ENCODE results near the gene DUOX2. TPM values are rescaled to one million over a fixed set of nuclear protein-coding genes. Genes with fewer than 3 reads are reported as not detected.

DUOX2 gene
- total RNA-seq, 1 experiment from 2014 or later: not detected

DNA sequence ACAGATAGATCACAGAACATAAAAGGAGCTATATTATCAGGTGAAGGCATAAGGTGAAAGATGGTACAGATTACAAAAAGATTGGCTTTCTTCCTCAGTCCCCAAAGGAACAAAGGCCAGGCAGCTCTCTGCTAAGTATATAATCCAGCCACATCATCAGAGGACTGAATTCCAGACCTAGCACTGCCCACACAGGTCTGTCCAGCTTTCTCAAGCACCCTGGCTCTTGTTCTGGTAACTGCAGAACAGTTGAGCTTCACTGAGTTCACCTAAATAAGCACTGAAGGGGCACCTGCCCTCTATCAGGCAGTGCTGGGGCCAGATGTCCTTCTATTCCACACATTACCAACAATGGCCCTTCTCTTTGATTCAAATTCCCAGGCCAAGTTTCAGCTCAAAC, 9.4 kb upstream of the DUOX2 start:
- Histone ChIP-seq H3K4me1 (replicated peaks; ENCODE audit: insufficient read depth) (peaks cover 15% of the 10 kb centered on the region; the same call in 1 of the 2 replicates), H3K79me2 (ENCODE audit: low read depth) (no peaks in the 10 kb centered on the region), H3K27me3 (ENCODE audit: insufficient read depth, low read depth) (no peaks in the 10 kb centered on the region), H3K4me2 (no peak overlapping the region), H2AFZ (no peak overlapping the region), H4K20me1 (ENCODE audit: insufficient read depth) (no peaks in the 10 kb centered on the region), H3K27ac (no peak overlapping the region), H3F3A (ENCODE audit: insufficient read depth, low read depth) (no peaks in the 10 kb centered on the region), H3K9me3 (ENCODE audit: insufficient read depth, low read depth) (no peaks in the 10 kb centered on the region), H3K36me3 (ENCODE audit: low read depth) (no peaks in the 10 kb centered on the region), H3K4me3 (no peak overlapping the region), H3K9me2 (ENCODE audit: insufficient read depth) (no peaks in the 10 kb centered on the region)
- ChIA-PET POLR2A (ENCODE audit: unreplicated experiment) (interaction anchor here (0.6 kb wide), 2 partner anchors 35 to 1363 kb away, joined by 3 to 4 read pairs; no protein-coding TSS in a partner anchor), CTCF (interaction anchor here (0.9 to 3.8 kb wide), 2 partner anchors 15 to 40 kb away, joined by 6 to 11 read pairs; no protein-coding TSS in a partner anchor)
- BruUV-seq (replicated peaks): no TSS peak
- TF ChIP-seq EZH2 (IDR thresholded peaks at IDR 0.05; ENCODE audit: low read depth): no peak
- TF ChIP-seq, protein P1, sequence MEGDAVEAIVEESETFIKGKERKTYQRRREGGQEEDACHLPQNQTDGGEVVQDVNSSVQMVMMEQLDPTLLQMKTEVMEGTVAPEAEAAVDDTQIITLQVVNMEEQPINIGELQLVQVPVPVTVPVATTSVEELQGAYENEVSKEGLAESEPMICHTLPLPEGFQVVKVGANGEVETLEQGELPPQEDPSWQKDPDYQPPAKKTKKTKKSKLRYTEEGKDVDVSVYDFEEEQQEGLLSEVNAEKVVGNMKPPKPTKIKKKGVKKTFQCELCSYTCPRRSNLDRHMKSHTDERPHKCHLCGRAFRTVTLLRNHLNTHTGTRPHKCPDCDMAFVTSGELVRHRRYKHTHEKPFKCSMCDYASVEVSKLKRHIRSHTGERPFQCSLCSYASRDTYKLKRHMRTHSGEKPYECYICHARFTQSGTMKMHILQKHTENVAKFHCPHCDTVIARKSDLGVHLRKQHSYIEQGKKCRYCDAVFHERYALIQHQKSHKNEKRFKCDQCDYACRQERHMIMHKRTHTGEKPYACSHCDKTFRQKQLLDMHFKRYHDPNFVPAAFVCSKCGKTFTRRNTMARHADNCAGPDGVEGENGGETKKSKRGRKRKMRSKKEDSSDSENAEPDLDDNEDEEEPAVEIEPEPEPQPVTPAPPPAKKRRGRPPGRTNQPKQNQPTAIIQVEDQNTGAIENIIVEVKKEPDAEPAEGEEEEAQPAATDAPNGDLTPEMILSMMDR (conservative IDR thresholded peaks at IDR 0.05): no peak
- DNase-seq: peak in 1 of 2 experiments; percentile 39
- intact Hi-C loops (cut with micrococcal nuclease; ENCODE audit: unreplicated experiment): loop anchor here (10.0 kb wide), 1 partner anchor 491 kb away; no protein-coding TSS in a partner anchor

DNA sequence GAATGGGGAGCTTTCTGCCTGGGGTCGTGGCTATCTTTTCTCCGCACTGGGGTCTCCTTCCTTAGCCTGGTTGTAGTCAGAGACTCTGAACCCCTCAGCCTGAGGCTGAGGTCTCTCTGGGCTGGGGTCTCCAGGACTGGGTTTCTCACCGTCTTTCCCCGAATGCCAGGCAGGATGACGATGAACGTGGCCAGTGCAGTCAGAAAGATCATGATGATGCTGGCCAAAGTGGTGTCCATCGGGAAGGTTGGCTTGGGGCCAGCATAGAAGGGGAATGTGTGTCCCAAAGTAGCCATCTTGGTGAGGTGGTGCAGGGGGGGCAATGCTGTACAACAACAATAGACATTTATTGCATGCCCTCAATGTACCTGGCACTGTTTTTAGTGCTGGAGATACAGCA, 8.7 kb upstream of the DUOX2 start:
- no TSS peak for BruUV-seq (replicated peaks)
- CTCF ChIA-PET: interaction anchor here (0.9 to 3.8 kb wide), 2 partner anchors 15 to 40 kb away, joined by 6 to 11 read pairs; no protein-coding TSS in a partner anchor
- H3K27ac ChIP-seq: no peak overlapping the region

DNA sequence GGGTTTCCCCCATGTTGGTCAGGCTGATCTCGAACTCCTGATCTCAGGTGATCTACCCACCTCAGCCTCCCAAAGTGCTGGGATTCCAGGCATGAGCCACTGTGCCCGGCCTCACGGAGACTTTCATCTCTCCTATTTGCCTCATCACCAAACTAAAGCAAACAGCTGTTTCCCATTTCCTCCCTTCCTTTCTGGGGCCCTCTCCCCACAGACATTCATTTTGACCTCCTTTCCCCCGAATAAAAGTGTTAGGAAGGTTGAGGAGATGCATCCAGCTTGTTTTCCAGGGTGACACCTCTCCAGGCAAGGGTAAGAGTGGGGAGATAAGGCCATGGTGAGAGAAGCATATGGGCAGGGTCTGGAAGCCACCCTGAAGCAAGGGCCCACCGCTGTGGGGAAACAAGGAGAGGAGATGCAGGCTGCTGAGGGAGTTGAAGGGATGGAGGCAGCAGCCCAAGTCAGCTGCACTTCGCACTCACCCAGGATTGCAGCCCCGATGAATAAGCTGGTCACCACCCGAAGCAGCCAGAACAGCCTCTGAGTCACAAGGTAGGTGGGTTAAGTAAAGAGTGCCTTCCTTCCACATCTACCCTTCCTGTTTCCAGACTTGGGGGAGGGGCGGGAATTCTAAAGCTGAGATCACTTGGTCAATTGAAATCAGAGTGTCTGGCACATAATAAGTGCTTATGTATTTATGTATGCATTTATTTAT, 7.9 kb upstream of the DUOX2 start:
- Histone ChIP-seq H3K4me2 (peak overlapping the region; percentile 42), H2AFZ (no peak overlapping the region), H3K27me3 (ENCODE audit: insufficient read depth, low read depth) (no peaks in the 10 kb centered on the region), H3K4me3 (no peak overlapping the region), H3K9me3 (ENCODE audit: insufficient read depth, low read depth) (no peaks in the 10 kb centered on the region), H3K79me2 (ENCODE audit: low read depth) (no peaks in the 10 kb centered on the region), H3K4me1 (replicated peaks; ENCODE audit: insufficient read depth) (peaks cover 15% of the 10 kb centered on the region; the same call in 1 of the 2 replicates), H3K36me3 (ENCODE audit: low read depth) (no peaks in the 10 kb centered on the region), H3K9me2 (ENCODE audit: insufficient read depth) (no peaks in the 10 kb centered on the region), H3K27ac (no peak overlapping the region), H3F3A (ENCODE audit: insufficient read depth, low read depth) (no peaks in the 10 kb centered on the region), H4K20me1 (ENCODE audit: insufficient read depth) (no peaks in the 10 kb centered on the region)
- no TSS peak for BruUV-seq (replicated peaks)
- ChIA-PET POLR2A (ENCODE audit: unreplicated experiment) (no interaction called here), CTCF (interaction anchor here (3.8 kb wide), 1 partner anchor 41 kb away, joined by 11 read pairs; no protein-coding TSS in a partner anchor)
- TF ChIP-seq, protein P1 (conservative IDR thresholded peaks at IDR 0.05): no peak
- no peak for TF ChIP-seq EZH2 (IDR thresholded peaks at IDR 0.05; ENCODE audit: low read depth)
- DNase-seq: peak; percentile 40 to 64
- intact Hi-C loops (cut with micrococcal nuclease; ENCODE audit: unreplicated experiment): loop anchor here (10.0 kb wide), 1 partner anchor 493 kb away; no protein-coding TSS in a partner anchor

More for the DNA sequence above, 8.7 kb upstream of the DUOX2 start:
- H4K20me1 ChIP-seq (ENCODE audit: insufficient read depth): no peaks in the 10 kb centered on the region
- DNase-seq: no peak
- peaks cover 15% of the 10 kb centered on the region; the same call in 1 of the 2 replicates for H3K4me1 ChIP-seq (replicated peaks; ENCODE audit: insufficient read depth)
- no peaks in the 10 kb centered on the region for H3K27me3 ChIP-seq (ENCODE audit: insufficient read depth, low read depth)
- H3F3A ChIP-seq (ENCODE audit: insufficient read depth, low read depth): no peaks in the 10 kb centered on the region
- no peak overlapping the region for H2AFZ ChIP-seq
- no peak overlapping the region for H3K4me3 ChIP-seq
- H3K79me2 ChIP-seq (ENCODE audit: low read depth): no peaks in the 10 kb centered on the region
- no peaks in the 10 kb centered on the region for H3K9me2 ChIP-seq (ENCODE audit: insufficient read depth)
- TF ChIP-seq, protein P1 (conservative IDR thresholded peaks at IDR 0.05): no peak
- no peak for TF ChIP-seq EZH2 (IDR thresholded peaks at IDR 0.05; ENCODE audit: low read depth)
- POLR2A ChIA-PET (ENCODE audit: unreplicated experiment): interaction anchor here (0.6 kb wide), 1 partner anchor 36 kb away, joined by 3 read pairs; no protein-coding TSS in a partner anchor
- intact Hi-C loops (cut with micrococcal nuclease; ENCODE audit: unreplicated experiment): loop anchor here (10.0 kb wide), 1 partner anchor 492 kb away; no protein-coding TSS in a partner anchor
- no peak overlapping the region for H3K4me2 ChIP-seq
- H3K9me3 ChIP-seq (ENCODE audit: insufficient read depth, low read depth): no peaks in the 10 kb centered on the region
- no peaks in the 10 kb centered on the region for H3K36me3 ChIP-seq (ENCODE audit: low read depth)
